HAP-1 (cell line): ENCODE data around the gene EXOC4.

ENCODE experiments used
- DNase-seq, 2 experiments: peaks; one replicate each; pipeline ENCODE4 v3.0.0-alpha.2; 2016 to 2020; ENCODE audit warnings: low spot score in 2 of 2
- H3K27me3 ChIP-seq: fragments of 250-450 bp; sonication (Bioruptor Pico); 2 replicates; pipeline ENCODE4 v1.5.1; 2020; ENCODE audit warnings: low read depth, mild to moderate bottlenecking, moderate library complexity
- H3K36me3 ChIP-seq: fragments of 250-450 bp; sonication (Bioruptor Pico); replicated peaks from 2 replicates; pipeline ENCODE4 v1.5.1; 2020; ENCODE audit warnings: mild to moderate bottlenecking
- H3K4me1 ChIP-seq: fragments of 250-450 bp; sonication (Bioruptor Pico); 2 replicates; pipeline ENCODE4 v1.5.1; 2020; ENCODE audit warnings: mild to moderate bottlenecking
- H3K4me3 ChIP-seq: fragments of 250-450 bp; sonication (Bioruptor Pico); 2 replicates; pipeline ENCODE4 v1.5.1; 2020; ENCODE audit warnings: mild to moderate bottlenecking, moderate library complexity
- H3K9me3 ChIP-seq: fragments of 250-450 bp; sonication (Bioruptor Pico); 2 replicates; pipeline ENCODE4 v1.5.1; 2020; ENCODE audit warnings: mild to moderate bottlenecking, moderate library complexity
- in situ Hi-C: fragments of 300-500 bp; cut with MboI; formaldehyde crosslinking; loops from 3 replicates; pipeline ENCODE4 v1.14.3; 2020; ENCODE audit warnings: low sequenced_read_pairs, inconsistent platforms, mixed read lengths

Gene EXOC4

DNA sequence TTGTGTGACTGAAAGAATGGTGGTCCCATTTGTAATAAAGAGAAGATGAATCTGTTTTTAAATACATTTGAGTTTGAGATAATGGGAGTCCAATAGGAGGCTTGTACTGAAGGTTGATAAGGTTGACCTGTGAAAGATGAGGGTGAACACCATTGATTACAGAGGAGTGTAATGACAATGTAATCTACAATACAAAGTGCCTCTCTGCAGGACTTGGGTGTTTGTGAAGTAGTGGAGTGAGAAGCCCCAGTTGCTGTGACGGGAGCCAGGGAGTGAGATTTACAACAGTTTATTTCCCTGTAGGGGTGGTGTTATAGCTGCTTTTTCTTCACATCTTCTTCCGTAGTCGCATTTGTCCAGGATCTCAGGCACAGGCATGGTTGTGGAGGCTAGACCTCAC is 189.9 kb downstream of the EXOC4 start:
- no peaks in the 10 kb centered on the region for H3K9me3 ChIP-seq
- H3K4me1 ChIP-seq = no peaks in the 10 kb centered on the region
- H3K4me3 ChIP-seq = no peak overlapping the region
- no peaks in the 10 kb centered on the region for H3K36me3 ChIP-seq
- in situ Hi-C loops = no loop called here
- DNase-seq = no peak
- no peaks in the 10 kb centered on the region for H3K27me3 ChIP-seq

DNA sequence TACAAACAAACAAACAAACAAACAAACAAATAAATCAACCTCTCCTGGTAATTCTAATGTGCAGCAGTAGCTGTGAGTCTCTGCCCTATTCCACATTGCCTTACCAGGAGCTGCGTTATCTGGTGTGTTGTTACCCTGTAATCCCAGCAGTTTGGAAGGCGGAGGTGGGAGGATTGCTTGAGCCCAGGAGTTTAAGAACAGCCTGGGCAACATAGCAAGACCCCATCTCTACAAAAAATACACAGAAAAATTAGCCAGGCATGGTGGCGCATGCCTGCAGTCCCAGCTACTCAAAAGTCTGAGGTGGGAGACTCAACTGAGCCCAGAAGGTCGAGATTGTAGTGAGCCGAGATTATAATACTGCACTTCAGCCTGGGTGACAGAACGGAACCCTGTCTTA is 192.7 kb downstream of the EXOC4 start:
- in situ Hi-C loops = no loop called here
- H3K9me3 ChIP-seq = no peaks in the 10 kb centered on the region
- no peaks in the 10 kb centered on the region for H3K36me3 ChIP-seq
- H3K4me3 ChIP-seq = no peak overlapping the region
- no peaks in the 10 kb centered on the region for H3K4me1 ChIP-seq
- H3K27me3 ChIP-seq = no peaks in the 10 kb centered on the region
- DNase-seq = no peak

DNA sequence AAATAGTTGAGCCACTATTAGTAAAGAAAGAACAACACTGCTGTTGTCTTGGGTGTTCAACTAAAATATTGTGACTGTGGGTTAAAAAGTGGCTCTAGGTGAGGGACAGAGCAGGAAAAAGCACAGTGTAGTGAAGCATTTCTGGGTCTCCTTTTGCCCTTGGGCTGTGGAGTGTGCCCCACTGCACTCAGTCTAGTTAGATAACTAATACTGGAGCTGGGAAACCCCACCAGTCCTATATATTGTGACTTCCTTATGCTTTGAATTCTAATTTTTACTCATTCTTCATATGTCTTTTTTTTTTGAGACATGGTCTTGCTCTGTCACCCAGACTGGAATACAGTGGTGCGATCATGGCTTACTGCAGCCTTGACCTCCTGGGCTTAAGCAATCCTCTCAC is 195.1 kb downstream of the EXOC4 start:
- H3K27me3 ChIP-seq = no peaks in the 10 kb centered on the region
- no peaks in the 10 kb centered on the region for H3K9me3 ChIP-seq
- H3K4me3 ChIP-seq = no peak overlapping the region
- no peaks in the 10 kb centered on the region for H3K36me3 ChIP-seq
- H3K4me1 ChIP-seq = peaks cover 2% of the 10 kb centered on the region
- in situ Hi-C loops = no loop called here
- no peak for DNase-seq

DNA sequence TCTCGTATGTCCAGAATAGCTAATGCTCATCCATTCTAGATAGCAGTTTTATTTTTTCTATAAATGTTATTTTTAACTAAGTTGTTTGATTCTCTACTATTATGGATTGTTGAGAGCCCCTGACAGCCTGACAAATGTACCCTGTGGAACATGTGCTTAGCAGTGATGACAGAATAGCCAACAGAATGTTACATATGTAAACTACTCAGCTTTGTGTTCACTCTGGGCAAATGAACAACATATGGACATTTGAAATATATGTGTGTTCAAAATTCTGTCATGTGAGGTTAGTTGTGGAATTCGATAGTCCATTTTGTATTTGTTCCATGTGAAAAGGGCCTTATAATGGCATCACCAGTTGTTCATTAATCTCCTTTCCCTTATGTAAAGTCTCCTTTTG is 199.7 kb downstream of the EXOC4 start:
- Histone ChIP-seq H3K4me1 (peaks cover 2% of the 10 kb centered on the region), H3K36me3 (no peaks in the 10 kb centered on the region), H3K4me3 (no peak overlapping the region), H3K27me3 (no peaks in the 10 kb centered on the region), H3K9me3 (no peaks in the 10 kb centered on the region)
- DNase-seq = no peak
- in situ Hi-C loops = no loop called here

DNA sequence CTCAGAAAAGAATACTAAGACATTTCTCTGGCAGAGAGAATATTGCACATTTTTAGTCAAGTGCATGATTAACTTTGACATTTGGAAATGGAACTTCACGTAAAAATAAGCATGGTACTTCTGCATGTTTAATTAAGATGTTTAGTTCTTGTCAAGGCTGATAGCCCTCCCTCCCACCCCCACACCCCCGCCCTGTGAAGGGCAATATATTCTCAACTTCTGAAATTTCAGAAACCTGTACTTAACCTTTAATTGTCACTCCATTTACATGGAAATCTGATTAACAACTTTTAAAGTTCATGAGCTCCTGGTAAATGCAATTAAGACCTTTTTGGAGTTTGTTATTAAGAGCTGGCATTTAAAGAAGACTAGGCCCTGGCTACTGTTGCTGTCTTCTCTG is 205.8 kb downstream of the EXOC4 start:
- no peak for DNase-seq
- Histone ChIP-seq H3K4me3 (no peak overlapping the region), H3K4me1 (no peaks in the 10 kb centered on the region), H3K9me3 (no peaks in the 10 kb centered on the region), H3K36me3 (no peaks in the 10 kb centered on the region), H3K27me3 (no peaks in the 10 kb centered on the region)
- in situ Hi-C loops = no loop called here

DNA sequence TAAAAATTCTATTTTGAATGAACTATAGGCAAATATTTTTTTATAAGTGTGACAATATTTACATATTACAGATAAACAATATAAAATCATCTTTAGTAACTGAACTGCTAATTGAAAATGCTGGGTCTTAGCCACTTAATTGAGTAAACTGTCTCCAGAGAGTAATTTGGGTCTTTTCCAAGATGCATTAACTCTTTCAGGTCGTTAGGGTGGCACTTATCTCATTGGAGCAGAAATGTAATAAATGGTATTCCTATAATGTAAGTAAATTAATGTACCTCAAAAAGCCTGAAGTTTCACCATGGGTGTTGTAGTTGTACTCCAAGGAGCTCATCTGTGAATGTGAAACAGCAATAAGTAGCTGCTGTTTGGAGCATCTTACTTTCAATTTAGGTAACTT is 208.5 kb downstream of the EXOC4 start:
- no peak for DNase-seq
- no peaks in the 10 kb centered on the region for H3K27me3 ChIP-seq
- H3K4me1 ChIP-seq = no peaks in the 10 kb centered on the region
- H3K36me3 ChIP-seq = no peaks in the 10 kb centered on the region
- no peak overlapping the region for H3K4me3 ChIP-seq
- no peaks in the 10 kb centered on the region for H3K9me3 ChIP-seq
- in situ Hi-C loops = no loop called here

DNA sequence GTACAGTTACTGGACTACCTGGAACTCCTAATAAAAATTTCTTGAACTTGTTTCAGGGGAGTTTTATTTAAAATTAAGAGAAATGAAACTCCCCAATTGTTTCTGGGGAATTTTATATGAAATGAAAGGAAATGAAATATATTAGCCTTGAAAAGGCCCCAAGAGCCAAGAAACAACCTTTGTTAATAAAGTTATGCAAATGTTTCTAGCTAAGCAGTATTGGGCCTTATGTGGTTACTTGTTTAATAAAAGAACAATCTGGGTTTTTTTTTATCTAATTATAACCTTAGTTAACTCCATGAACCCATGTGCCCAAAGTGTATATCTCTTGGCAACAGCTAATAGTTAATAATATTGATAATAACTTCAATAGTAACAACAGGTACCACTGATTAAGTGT is 222.8 kb downstream of the EXOC4 start:
- in situ Hi-C loops = no loop called here
- peaks cover 7% of the 10 kb centered on the region for H3K4me1 ChIP-seq
- H3K9me3 ChIP-seq = no peaks in the 10 kb centered on the region
- DNase-seq = no peak
- H3K27me3 ChIP-seq = no peaks in the 10 kb centered on the region
- no peaks in the 10 kb centered on the region for H3K36me3 ChIP-seq
- H3K4me3 ChIP-seq = no peak overlapping the region

DNA sequence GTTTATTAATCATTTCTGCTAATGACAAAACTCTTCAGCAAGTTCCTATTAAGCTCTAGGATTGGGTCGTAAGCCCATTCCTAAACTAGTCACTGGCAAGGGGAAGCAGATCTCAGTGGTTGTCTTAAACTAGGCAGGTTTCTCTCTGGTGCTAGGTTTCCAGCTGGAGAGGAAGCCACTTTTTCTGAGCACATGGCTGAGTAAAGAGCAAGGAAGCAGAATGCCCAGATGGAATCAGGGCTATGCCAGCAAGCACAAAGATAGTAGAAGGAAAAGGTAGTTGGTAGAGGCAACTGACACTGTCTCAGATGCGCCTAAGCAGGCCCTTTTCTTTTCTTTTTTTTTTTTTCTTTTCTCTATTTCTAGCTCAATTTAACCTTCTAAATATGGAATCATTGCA is 224.9 kb downstream of the EXOC4 start:
- H3K4me1 ChIP-seq = 0 out of 2 replicates have a peak, but pooled peaks cover 3% of the 10 kb centered on the region
- in situ Hi-C loops = no loop called here
- no peak for DNase-seq

DNA sequence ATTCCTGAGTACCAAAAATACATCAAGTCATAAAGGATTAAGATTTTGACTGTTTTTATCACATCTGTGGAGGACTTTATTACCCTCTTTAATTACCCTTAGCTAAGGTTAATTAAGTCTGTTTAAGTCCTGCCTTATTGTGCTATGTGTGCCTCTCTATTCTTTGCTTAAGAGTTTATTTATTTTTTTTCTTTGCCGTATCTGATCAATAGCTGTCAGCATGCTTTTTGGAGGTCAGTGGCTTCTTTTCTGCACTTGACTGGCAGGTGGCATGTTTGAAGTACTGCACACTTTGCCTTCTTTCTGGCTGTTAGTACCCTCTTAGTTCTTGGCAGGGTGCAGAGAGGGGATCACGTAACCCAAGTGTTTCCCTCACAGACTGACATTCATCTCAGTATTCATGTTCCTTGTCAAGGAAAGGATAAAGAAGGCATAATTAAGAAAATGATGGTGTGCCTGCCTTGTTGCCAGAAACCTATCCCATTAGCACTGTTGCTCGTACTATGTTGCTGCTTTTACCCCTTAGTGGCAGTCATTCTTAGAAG is 225.8 kb downstream of the EXOC4 start:
- in situ Hi-C loops = no loop called here
- H3K36me3 ChIP-seq = no peaks in the 10 kb centered on the region
- H3K27me3 ChIP-seq = no peaks in the 10 kb centered on the region
- H3K4me1 ChIP-seq = 0 out of 2 replicates have a peak, but pooled peaks cover 3% of the 10 kb centered on the region
- no peak overlapping the region for H3K4me3 ChIP-seq
- H3K9me3 ChIP-seq = no peaks in the 10 kb centered on the region
- DNase-seq = no peak

More for the DNA sequence above, 224.9 kb downstream of the EXOC4 start:
- H3K4me3 ChIP-seq = no peak overlapping the region
- H3K36me3 ChIP-seq = no peaks in the 10 kb centered on the region
- no peaks in the 10 kb centered on the region for H3K9me3 ChIP-seq
- no peaks in the 10 kb centered on the region for H3K27me3 ChIP-seq

DNA sequence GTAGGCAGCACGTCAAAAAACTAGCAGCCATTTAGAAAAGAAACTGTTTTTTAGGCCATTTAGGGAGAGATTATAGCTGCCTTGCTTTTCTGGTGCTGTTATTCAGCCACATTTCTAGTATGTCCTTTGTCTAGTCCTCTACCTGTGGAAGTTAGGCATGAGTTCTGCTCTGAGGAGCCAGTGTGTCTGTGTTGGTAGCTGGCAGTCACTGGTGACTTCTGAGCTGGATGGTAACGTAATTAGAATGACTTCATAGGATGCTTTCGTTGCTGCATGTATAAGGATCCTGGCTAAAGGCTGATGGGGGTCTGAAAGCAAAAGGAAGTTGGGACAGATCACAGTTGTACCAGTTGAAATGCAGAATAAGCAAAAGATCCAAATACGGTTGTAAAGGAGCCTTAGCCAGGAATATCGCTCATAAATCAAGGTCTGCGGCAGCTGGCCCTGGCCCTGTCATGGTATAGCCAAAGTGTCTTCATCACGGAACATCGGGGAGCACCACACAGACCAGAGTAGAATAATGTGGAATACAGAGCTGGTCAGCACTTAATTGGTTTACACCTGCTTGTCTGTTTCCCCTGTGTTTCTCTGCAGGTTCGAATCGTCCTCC is 226.7 kb downstream of the EXOC4 start:
- Histone ChIP-seq H3K36me3 (no peaks in the 10 kb centered on the region), H3K9me3 (no peaks in the 10 kb centered on the region), H3K4me3 (no peak overlapping the region), H3K4me1 (0 out of 2 replicates have a peak, but pooled peaks cover 3% of the 10 kb centered on the region), H3K27me3 (no peaks in the 10 kb centered on the region)
- in situ Hi-C loops = no loop called here
- no peak for DNase-seq

DNA sequence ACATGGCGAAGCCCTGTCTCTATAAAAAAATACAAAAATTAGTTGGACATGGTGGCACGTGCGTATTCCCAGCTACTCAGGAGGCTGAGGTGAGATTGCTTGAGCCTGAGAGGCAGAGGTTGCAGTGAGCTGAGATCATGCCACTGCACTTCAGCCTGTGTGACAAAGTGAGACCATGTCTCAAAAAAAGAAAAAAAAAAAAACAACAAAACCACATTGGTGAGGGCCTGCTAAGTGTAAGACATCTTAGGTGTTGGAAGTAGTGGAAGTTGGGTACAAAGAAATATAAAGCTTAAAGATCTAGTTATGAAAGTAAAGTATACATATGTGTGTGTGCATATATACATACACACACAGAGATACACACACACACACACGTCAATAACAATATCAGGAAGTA is 228.0 kb downstream of the EXOC4 start:
- in situ Hi-C loops = no loop called here
- no peak overlapping the region for H3K4me3 ChIP-seq
- H3K36me3 ChIP-seq = no peaks in the 10 kb centered on the region
- H3K9me3 ChIP-seq = no peaks in the 10 kb centered on the region
- no peaks in the 10 kb centered on the region for H3K27me3 ChIP-seq
- DNase-seq = no peak
- 0 out of 2 replicates have a peak, but pooled peaks cover 3% of the 10 kb centered on the region for H3K4me1 ChIP-seq

DNA sequence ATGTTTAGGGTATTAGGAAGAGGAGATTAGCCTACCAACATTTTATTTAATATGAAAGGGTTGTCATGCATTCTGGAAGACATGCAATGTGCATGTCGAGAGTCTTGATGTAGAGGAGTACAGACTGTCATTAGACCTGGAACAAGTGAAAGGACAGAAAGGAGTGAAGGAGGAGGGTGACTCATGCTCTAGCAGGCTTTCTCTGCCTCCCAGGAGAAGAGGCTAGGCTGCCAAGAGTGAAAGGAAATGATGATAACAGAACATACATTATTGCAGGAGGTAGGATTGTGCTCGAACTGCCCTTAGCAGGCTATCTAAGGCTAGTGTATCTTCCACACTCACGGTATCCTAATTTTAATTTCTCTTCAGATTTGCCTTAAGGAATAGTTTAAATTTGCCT is 228.8 kb downstream of the EXOC4 start:
- Histone ChIP-seq H3K4me3 (no peak overlapping the region), H3K27me3 (no peaks in the 10 kb centered on the region), H3K36me3 (no peaks in the 10 kb centered on the region), H3K9me3 (no peaks in the 10 kb centered on the region), H3K4me1 (0 out of 2 replicates have a peak, but pooled peaks cover 3% of the 10 kb centered on the region)
- in situ Hi-C loops = no loop called here
- no peak for DNase-seq

DNA sequence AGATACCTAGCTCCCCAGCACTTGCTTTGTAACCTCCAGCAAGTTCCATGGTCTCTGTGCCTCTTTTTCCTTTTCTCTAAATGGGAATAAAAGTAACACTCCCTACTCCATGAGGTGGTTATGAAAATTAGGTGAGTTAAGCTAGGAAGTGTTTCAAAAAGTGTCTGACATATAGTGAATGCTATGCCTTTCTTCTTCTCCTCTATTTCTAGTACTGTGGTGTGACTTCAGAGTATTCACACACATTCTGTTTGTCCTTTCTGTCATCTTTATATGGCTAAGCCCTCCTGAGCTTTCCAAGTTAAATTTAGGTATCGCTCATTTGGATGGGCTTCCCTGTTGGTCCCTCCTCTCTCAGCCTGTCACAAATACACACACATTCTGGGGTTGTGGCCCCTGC is 229.7 kb downstream of the EXOC4 start:
- Histone ChIP-seq H3K36me3 (no peaks in the 10 kb centered on the region), H3K9me3 (no peaks in the 10 kb centered on the region), H3K27me3 (no peaks in the 10 kb centered on the region), H3K4me3 (no peak overlapping the region), H3K4me1 (0 out of 2 replicates have a peak, but pooled peaks cover 3% of the 10 kb centered on the region)
- DNase-seq = no peak
- in situ Hi-C loops = no loop called here

DNA sequence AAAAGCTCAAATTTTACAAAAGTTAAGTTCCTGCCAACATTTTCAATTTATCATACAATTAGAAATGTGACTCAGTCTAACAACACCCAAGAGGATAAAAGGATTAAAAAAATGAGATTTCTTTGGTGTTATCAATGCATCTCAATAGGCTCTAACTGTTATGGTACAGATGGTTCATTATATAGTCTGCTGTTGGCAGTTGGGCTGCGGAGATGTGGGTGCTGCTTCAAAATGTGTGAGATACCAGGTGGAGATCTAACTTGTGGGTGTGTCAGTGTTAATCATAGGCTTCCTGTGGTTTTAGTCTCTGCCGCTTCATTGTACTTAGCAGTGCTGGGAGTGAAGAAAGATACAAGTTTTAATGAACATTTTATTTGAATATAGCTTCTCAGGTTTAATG is 231.2 kb downstream of the EXOC4 start:
- Histone ChIP-seq H3K4me3 (no peak overlapping the region), H3K36me3 (no peaks in the 10 kb centered on the region), H3K4me1 (no peaks in the 10 kb centered on the region), H3K9me3 (no peaks in the 10 kb centered on the region), H3K27me3 (no peaks in the 10 kb centered on the region)
- in situ Hi-C loops = no loop called here
- no peak for DNase-seq

DNA sequence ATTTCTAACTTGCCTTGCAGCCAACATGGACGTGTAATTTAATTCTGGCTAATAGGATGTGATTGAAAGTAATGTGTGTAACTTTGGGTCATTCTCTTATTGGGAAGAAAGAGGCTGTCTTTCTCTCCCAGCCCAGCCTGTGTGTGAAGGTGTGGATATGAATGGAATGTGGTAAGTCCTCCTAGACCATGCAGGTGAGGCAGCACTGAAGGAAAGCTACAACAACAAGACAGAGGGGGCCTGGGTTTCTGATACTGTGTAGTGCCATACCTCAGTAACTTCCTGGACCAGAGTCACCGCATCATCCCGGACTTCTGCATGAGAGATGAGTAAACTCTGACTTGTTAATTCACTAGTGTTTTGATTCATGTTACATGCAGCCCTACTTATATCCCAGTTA is 237.0 kb downstream of the EXOC4 start:
- Histone ChIP-seq H3K27me3 (no peaks in the 10 kb centered on the region), H3K4me3 (no peak overlapping the region), H3K4me1 (no peaks in the 10 kb centered on the region), H3K36me3 (no peaks in the 10 kb centered on the region), H3K9me3 (no peaks in the 10 kb centered on the region)
- in situ Hi-C loops = no loop called here
- DNase-seq = no peak
